HCT116 (cell line): Measurements from ENCODE around the gene SIK3. TPM values are rescaled to one million over a fixed set of nuclear protein-coding genes. Genes with fewer than 3 reads are reported as not detected.

Source experiments
- ATAC-seq: fragments of 200-7000 bp; cut with Tn5 transposase; 2 replicates; pipeline ENCODE4 v1.9.1; 2020; ENCODE audit warnings: mild to moderate bottlenecking, moderate library complexity
- BruUV-seq: library from RNA; stranded (reverse); fragments of 400-500 nt; replicated peaks from 2 replicates; lab custom pipeline; 2021; lab: Mats Ljungman, UMichigan
- CTCF ChIA-PET: fragments of 300-600 bp; sonication (Branson Sonifier 250); formaldehyde crosslinking; loops from one replicate; lab custom pipeline; 2021; ENCODE audit warnings: antibody characterized with exemption; lab: Charles Lee
- POLR2A ChIA-PET: fragments of 300-600, 350-600 bp; sonication (Branson Sonifier 250); formaldehyde crosslinking; loops from one replicate; lab custom pipeline; 2021; ENCODE audit warnings: antibody characterized with exemption; lab: Charles Lee
- RAD21 ChIA-PET, 2 experiments: fragments of 300-600 bp; sonication (Branson Sonifier 250); formaldehyde crosslinking; loops; one replicate each; lab custom pipeline; 2023; ENCODE audit warnings: low total read pairs in 2 of 2; ENCODE audit not compliant: uncharacterized antibody in 2 of 2, unreplicated experiment in 2 of 2, low non-redundant PET in 1 of 2; lab: Charles Lee
- DNase-seq: peaks from one replicate; pipeline ENCODE4 v3.0.0-alpha.2; 2010; ENCODE audit warnings: low read depth, low spot score
- H2AFZ ChIP-seq: fragments of 200-600 bp; shearing (Covaris generic), sonication (generic); 2 replicates; pipeline ENCODE4 v1.6.1; 2017; ENCODE audit warnings: low read depth, mixed run types, mixed read lengths, antibody characterized with exemption, low read length; ENCODE audit not compliant: poor library complexity, severe bottlenecking
- H3K27ac ChIP-seq: 2 replicates; pipeline ENCODE4 v1.5.1; 2012; ENCODE audit warnings: low read depth, low read length
- H3K27me3 ChIP-seq: fragments of 200-600 bp; sonication (generic); 2 replicates; pipeline ENCODE4 v1.6.1; 2016; ENCODE audit warnings: mixed run types, low read length, mixed read lengths; ENCODE audit not compliant: insufficient read depth
- H3K36me3 ChIP-seq, 2 experiments: fragments of 200-500 bp in 1 of 2; fragments of 200-600 bp in 1 of 2; sonication (Bioruptor generic) in 1 of 2; sonication (generic) in 1 of 2; 2 replicates each; pipeline versions ENCODE4 v1.5.1 to v1.6.1; 2014 to 2016; ENCODE audit warnings: low read length in 2 of 2, inconsistent platforms in 1 of 2, mixed read lengths in 1 of 2, mixed run types in 1 of 2; ENCODE audit not compliant: insufficient read depth in 2 of 2, control insufficient read depth in 1 of 2
- H3K4me1 ChIP-seq, 2 experiments: fragments of 200-600 bp in 1 of 2; sonication (generic) in 1 of 2; 2 replicates each; pipeline versions ENCODE4 v1.5.1 to v1.6.1; 2012 to 2017; ENCODE audit warnings: low read length in 2 of 2, inconsistent platforms in 1 of 2, mild to moderate bottlenecking in 1 of 2, mixed read lengths in 1 of 2, mixed run types in 1 of 2, moderate library complexity in 1 of 2; ENCODE audit not compliant: insufficient read depth in 2 of 2, control insufficient read depth in 1 of 2
- H3K4me2 ChIP-seq: fragments of 200-600 bp; sonication (generic); 2 replicates; pipeline ENCODE4 v1.6.1; 2017; ENCODE audit warnings: mixed run types, low read length, mixed read lengths
- H3K4me3 ChIP-seq, 2 experiments: fragments of 200-600 bp in 1 of 2; sonication (generic) in 1 of 2; replicated peaks in 1 of 2; 2 replicates each; pipeline ENCODE4 v1.5.1; 2011 to 2016; ENCODE audit warnings: low read length in 2 of 2, control low read depth in 1 of 2, low read depth in 1 of 2, mild to moderate bottlenecking in 1 of 2, mixed read lengths in 1 of 2, mixed run types in 1 of 2
- H3K79me2 ChIP-seq: fragments of 200-600 bp; sonication (generic); 2 replicates; pipeline ENCODE4 v1.6.1; 2017; ENCODE audit warnings: mild to moderate bottlenecking, mixed run types, low read length, moderate library complexity, mixed read lengths; ENCODE audit not compliant: insufficient read depth
- H3K9ac ChIP-seq: fragments of 200-600 bp; sonication (generic); 2 replicates; pipeline ENCODE4 v1.6.1; 2016; ENCODE audit warnings: low read length, mixed read lengths
- H3K9me2 ChIP-seq: fragments of 200-600 bp; sonication (generic), shearing (Covaris generic); 2 replicates; pipeline ENCODE4 v1.6.1; 2017; ENCODE audit warnings: mixed run types, mild to moderate bottlenecking, moderate library complexity; ENCODE audit not compliant: insufficient read depth
- H3K9me3 ChIP-seq, 2 experiments: fragments of 200-500 bp in 1 of 2; fragments of 200-600 bp in 1 of 2; sonication (Bioruptor generic) in 1 of 2; sonication (generic) in 1 of 2; 2 replicates each; pipeline ENCODE4 v1.6.1; 2014 to 2017; ENCODE audit warnings: low read length in 2 of 2, mixed read lengths in 2 of 2, inconsistent platforms in 1 of 2, low read depth in 1 of 2, mild to moderate bottlenecking in 1 of 2, mixed run types in 1 of 2, moderate library complexity in 1 of 2; ENCODE audit not compliant: control insufficient read depth in 1 of 2, insufficient read depth in 1 of 2
- H4K20me1 ChIP-seq: fragments of 200-600 bp; sonication (generic), shearing (Covaris generic); 2 replicates; pipeline ENCODE4 v1.6.1; 2017; ENCODE audit warnings: mixed run types, mild to moderate bottlenecking, moderate library complexity; ENCODE audit not compliant: insufficient read depth
- CBX3 ChIP-seq: IDR thresholded peaks from 2 replicates; pipeline ENCODE4 v1.6.1; 2012; ENCODE audit warnings: low read depth
- CTCF ChIP-seq, 3 experiments: fragments of 200-600 bp in 1 of 3; sonication (generic) in 1 of 3; IDR thresholded peaks in 2 of 3; conservative IDR thresholded peaks in 1 of 3; 2 replicates each; pipeline ENCODE4 v1.5.1; 2012 to 2017; ENCODE audit warnings: low read depth in 2 of 3, low read length in 2 of 3, antibody characterized with exemption in 1 of 3, borderline replicate concordance in 1 of 3, control low read depth in 1 of 3, mild to moderate bottlenecking in 1 of 3, mixed read lengths in 1 of 3, mixed run types in 1 of 3, moderate library complexity in 1 of 3; ENCODE audit not compliant: insufficient read depth in 1 of 3
- EGR1 ChIP-seq: IDR thresholded peaks from 2 replicates; pipeline ENCODE4 v1.6.1; 2012; ENCODE audit warnings: low read depth
- EZH2phosphoT487 ChIP-seq: fragments of 200-600 bp; IDR thresholded peaks from 2 replicates; pipeline ENCODE4 v1.6.1; 2018; ENCODE audit warnings: antibody characterized with exemption, borderline replicate concordance
- FOSL1 ChIP-seq: IDR thresholded peaks from 2 replicates; pipeline ENCODE4 v1.6.1; 2012; ENCODE audit warnings: low read depth
- POLR2A ChIP-seq: IDR thresholded peaks from 2 replicates; pipeline ENCODE4 v1.7.0; 2011; ENCODE audit warnings: borderline replicate concordance; ENCODE audit not compliant: insufficient read depth, insufficient read length; ENCODE audit errors: extremely low read depth
- SP1 ChIP-seq: IDR thresholded peaks from 2 replicates; pipeline ENCODE4 v1.6.1; 2012; ENCODE audit warnings: low read depth
- YY1 ChIP-seq: IDR thresholded peaks from 2 replicates; pipeline ENCODE4 v1.6.1; 2011; ENCODE audit warnings: low read length, low read depth, moderate library complexity, mild to moderate bottlenecking; ENCODE audit not compliant: insufficient replicate concordance; ENCODE audit errors: extremely low read depth
- intact Hi-C: fragments of 100-400 bp; cut with micrococcal nuclease; formaldehyde crosslinking; loops from 2 replicates; pipeline ENCODE4 v1.10.0; 2022
- total RNA-seq: library from RNA; stranded (reverse); gene quantifications from one replicate; pipeline ENCODE4 v1.2.1, GENCODE V29; 2021; ENCODE audit not compliant: unreplicated experiment
- TF ChIP-seq, protein P1 (sequence below): IDR thresholded peaks from 2 replicates; pipeline ENCODE4 v1.6.1; 2011; ENCODE audit warnings: mild to moderate bottlenecking, low read length, moderate library complexity; ENCODE audit not compliant: insufficient replicate concordance; ENCODE audit errors: extremely low read depth
- TF ChIP-seq, protein P2 (sequence below): IDR thresholded peaks from 2 replicates; pipeline ENCODE4 v1.6.1; 2012

The SIK3 gene
- total RNA-seq, 1 experiment from 2014 or later, result 21.0 TPM

- no peak overlapping the region for H3K27ac ChIP-seq
- ChIA-PET CTCF (no interaction called here), RAD21 (no interaction called here), POLR2A (no interaction called here)
- no peak overlapping the region for H3K9ac ChIP-seq
- no peak for ATAC-seq
- TF ChIP-seq FOSL1 (no peak), CTCF (IDR thresholded peaks at IDR 0.05 in 2 of 3, conservative IDR thresholded peaks at IDR 0.05 in 1 of 3; ENCODE audit: borderline replicate concordance in 1 of 3, insufficient read depth in 1 of 3, low read depth in 2 of 3, low read length in 2 of 3) (no peak)
- TF ChIP-seq, all 23 proteins: peak for 0
- intact Hi-C loops, result no loop called here
- Histone ChIP-seq H3K4me3 (no peak overlapping the region), H2AFZ (no peak overlapping the region), H3K79me2 (peaks cover 7% of the 10 kb centered on the region), H3K36me3 (no peaks in the 10 kb centered on the region), H3K4me1 (peaks cover 0 to 10% of the 10 kb centered on the region in 2 experiments; a peak in 2 of 4 replicates), H4K20me1 (no peaks in the 10 kb centered on the region), H3K27me3 (no peaks in the 10 kb centered on the region), H3K9me3 (no peaks in the 10 kb centered on the region), H3K4me2 (no peak overlapping the region), H3K9me2 (no peaks in the 10 kb centered on the region)
- no peak for DNase-seq
- no TSS peak for BruUV-seq
Observed at GRCh38 chr11:116969694-116970093, 128.5 kb downstream of the SIK3 start.

GRCh38 chr11:116964269-116964668, 134.0 kb downstream of the SIK3 start:
- no peak overlapping the region for H3K4me2 ChIP-seq
- BruUV-seq, result no TSS peak
- H3K27ac ChIP-seq, result no peak overlapping the region
- no peaks in the 10 kb centered on the region for H3K9me3 ChIP-seq
- ChIA-PET POLR2A (no interaction called here), CTCF (no interaction called here), RAD21 (no interaction called here)
- ATAC-seq (no peak), DNase-seq (no peak)
- peaks cover 10 to 18% of the 10 kb centered on the region in 2 experiments for H3K4me1 ChIP-seq
- H3K36me3 ChIP-seq, result no peaks in the 10 kb centered on the region
- no peaks in the 10 kb centered on the region for H3K27me3 ChIP-seq
- no peak overlapping the region for H3K4me3 ChIP-seq
- intact Hi-C loops, result no loop called here
- H3K79me2 ChIP-seq, result peaks cover 14% of the 10 kb centered on the region
- H3K9ac ChIP-seq, result no peak overlapping the region
- no peaks in the 10 kb centered on the region for H3K9me2 ChIP-seq
- H2AFZ ChIP-seq, result no peak overlapping the region
- H4K20me1 ChIP-seq, result peaks cover 5% of the 10 kb centered on the region; the same call in 1 of the 2 replicates
- TF ChIP-seq, protein P1, sequence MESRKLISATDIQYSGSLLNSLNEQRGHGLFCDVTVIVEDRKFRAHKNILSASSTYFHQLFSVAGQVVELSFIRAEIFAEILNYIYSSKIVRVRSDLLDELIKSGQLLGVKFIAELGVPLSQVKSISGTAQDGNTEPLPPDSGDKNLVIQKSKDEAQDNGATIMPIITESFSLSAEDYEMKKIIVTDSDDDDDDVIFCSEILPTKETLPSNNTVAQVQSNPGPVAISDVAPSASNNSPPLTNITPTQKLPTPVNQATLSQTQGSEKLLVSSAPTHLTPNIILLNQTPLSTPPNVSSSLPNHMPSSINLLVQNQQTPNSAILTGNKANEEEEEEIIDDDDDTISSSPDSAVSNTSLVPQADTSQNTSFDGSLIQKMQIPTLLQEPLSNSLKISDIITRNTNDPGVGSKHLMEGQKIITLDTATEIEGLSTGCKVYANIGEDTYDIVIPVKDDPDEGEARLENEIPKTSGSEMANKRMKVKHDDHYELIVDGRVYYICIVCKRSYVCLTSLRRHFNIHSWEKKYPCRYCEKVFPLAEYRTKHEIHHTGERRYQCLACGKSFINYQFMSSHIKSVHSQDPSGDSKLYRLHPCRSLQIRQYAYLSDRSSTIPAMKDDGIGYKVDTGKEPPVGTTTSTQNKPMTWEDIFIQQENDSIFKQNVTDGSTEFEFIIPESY, result no peak
- TF ChIP-seq, protein P2, sequence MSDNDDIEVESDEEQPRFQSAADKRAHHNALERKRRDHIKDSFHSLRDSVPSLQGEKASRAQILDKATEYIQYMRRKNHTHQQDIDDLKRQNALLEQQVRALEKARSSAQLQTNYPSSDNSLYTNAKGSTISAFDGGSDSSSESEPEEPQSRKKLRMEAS, result no peak
- TF ChIP-seq POLR2A, result no peak
- no peak for TF ChIP-seq YY1
- TF ChIP-seq CTCF (IDR thresholded peaks at IDR 0.05 in 2 of 3, conservative IDR thresholded peaks at IDR 0.05 in 1 of 3; ENCODE audit: borderline replicate concordance in 1 of 3, insufficient read depth in 1 of 3, low read depth in 2 of 3, low read length in 2 of 3), result no peak
- TF ChIP-seq EGR1, result no peak
- TF ChIP-seq EZH2phosphoT487, result no peak
- no peak for TF ChIP-seq CBX3
- no peak for TF ChIP-seq SP1
